Skin of body (tissue), 2 donors: ENCODE measurements around the gene THEM4. TPM values are rescaled to one million over a fixed set of nuclear protein-coding genes. Genes with fewer than 3 reads are reported as not detected.
A peak's percentile ranks its signal among the peaks of the same experiment; 100 is the strongest.
"Not testable (repeated sequence)": the region's sequence is repeated elsewhere in the genome, so short reads cannot be mapped to it uniquely, and the experiment has no call there.

ENCODE experiments used
- DNase-seq: peaks from one replicate; lab custom pipeline; 2025; lab: John Stamatoyannopoulos, UW
- total RNA-seq: library from RNA; depleted of rRNA; stranded (reverse); fragments of >200 nt; gene quantifications from one replicate; pipeline ENCODE4 v1.2.3, GENCODE V29; 2014

THEM4 gene
- total RNA-seq, 1 donor from 2014 or later: 6.0 TPM

DNA sequence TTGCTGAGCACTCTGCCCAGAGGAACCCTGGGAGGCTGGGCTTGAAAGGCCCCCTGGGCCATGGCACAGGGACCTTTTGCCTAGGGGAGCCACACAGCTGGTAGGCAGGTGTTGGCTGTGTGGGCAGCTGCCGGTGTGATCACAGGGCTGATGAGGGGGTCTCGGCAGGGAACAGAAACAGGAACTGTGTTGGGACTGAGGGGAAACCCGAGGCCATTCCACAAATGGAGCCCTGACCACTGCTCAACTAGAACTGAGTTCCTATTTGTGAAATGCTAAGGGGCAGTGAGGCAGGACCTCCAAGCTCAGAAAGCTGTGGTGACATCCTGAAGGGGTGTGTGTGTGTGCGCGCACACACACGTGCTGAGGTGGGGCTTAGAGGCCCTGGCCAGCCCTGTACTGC is 49.4 kb downstream of the THEM4 start:
- no peak for DNase-seq

DNA sequence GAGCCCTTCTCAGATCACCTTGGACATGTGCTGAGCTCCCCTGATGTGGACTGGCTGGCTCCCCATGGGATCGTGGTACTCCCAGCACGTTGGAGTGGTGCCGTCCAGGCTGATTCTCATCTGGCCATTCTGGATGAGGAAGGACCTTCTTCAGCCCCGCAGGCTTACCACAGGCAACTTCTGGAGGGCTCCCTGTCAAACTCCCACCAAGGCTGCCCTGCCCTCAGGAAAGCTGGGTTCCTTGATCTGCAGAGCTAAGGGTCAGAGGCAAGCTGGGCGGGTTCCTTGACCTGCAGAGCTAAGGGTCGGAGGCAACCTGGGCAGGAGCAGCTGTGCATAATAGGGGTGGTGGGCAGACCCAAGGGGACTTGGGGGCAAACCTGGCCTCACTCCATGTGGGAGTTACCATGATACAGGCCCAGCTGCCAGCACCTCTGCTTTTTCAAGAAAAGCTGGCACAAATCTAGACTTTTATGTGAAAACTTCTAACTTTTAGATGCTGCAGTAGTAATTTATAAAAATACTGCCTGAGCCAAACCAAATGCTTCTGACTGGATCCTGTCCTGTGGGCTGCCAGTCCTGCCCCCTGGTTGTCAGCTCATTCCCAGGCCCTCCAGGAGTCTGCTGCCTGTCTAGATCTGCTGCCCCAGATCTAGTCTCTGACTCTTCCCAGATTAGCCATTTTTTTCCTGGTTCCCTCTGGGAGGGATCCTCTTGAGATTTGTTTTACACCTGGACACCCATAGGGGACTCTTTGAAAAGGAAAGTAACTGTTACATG is 50.2 kb downstream of the THEM4 start:
- DNase-seq: no peak

DNA sequence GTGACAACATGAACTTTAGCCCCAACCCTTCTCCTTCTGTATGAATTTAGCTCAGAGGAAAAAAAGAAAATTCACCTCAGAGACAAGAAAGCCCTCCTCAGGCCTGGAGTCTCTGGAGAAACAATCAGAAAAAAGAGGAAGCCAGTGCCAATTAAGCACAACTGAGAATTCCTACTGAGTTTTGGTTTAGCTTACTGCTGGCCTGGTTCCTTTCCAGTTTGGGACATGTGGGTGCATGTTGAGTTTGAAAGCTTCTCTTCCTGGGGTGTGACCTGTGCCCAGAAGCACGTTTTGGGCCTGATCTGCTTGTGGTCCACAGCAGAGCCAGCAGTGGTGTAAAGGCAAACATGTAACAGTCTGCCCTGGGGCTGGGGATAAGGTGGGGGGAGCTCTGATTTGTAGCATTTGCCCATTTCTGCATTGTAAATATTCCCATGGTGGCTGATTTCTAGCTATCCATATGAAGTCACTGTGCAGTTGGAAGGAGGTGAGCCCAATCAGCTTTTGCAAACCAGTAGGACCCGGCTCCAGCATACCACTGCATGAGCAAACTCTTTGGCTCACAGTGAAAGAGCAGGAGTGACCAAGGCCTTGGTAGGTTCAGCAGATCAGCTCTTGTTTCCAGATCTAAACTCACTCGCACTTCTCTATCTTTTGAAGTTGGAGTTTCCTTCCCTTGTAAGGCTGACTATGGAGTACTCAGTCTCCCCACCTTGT is 51.1 kb downstream of the THEM4 start:
- DNase-seq: no peak

DNA sequence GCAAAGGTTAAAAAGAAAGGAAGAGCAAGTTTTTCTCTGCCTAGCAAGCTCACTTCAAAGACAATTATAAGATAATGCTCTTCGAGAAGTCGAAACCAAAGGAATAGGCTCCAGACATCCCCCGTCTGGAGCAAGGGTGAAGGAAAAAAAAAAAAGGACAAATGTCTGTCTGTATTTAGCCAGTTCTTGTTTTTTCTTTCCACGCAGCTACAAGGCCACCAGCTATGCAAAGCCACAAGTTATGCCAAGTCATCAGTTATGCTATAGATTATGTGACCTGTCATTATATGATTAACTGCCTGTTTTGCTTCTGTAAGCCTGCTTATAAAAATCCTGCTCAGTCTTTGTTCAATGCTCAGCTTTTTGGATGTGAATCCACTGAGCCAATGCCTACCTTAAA is 53.4 kb downstream of the THEM4 start:
- DNase-seq: no peak

DNA sequence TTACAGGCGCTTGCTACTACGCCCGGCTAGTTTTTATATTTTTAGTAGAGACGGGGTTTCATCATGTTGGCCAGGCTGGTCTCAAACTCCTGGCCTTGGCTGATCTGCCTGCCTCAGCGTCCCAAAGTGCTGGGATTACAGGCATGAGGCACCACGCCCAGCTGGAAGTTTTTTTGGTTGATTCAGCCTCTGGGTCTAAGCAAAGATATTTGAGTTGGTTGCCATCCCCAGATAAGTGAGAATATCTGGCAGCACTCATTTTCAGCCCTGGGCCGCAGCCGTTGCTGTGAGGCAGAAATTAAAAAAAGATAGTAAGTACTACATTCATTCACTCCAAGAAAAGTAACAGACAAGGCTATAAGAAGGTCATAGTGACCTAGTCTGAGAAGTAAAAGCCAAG is 53.8 kb downstream of the THEM4 start:
- not testable (repeated sequence) for DNase-seq

DNA sequence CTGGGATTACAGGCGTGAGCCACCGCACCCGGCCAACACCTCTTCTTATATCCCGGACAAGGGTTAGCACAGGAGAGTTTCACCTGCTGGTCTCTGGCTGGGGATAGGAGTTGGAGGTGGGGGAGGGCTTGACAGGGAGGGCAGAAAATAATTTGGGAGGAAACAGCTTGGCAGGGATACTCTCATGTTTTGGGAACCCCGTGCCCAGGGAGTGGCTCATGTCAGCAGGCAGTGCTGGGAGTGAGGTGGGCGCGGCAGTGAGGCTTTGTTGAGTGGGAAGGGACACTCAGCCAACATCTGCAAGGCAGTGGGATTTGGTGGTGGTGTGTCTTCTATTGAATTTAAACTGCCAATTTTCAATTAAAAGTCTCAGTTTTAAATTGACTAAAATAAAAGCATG is 54.7 kb downstream of the THEM4 start:
- DNase-seq: no peak

DNA sequence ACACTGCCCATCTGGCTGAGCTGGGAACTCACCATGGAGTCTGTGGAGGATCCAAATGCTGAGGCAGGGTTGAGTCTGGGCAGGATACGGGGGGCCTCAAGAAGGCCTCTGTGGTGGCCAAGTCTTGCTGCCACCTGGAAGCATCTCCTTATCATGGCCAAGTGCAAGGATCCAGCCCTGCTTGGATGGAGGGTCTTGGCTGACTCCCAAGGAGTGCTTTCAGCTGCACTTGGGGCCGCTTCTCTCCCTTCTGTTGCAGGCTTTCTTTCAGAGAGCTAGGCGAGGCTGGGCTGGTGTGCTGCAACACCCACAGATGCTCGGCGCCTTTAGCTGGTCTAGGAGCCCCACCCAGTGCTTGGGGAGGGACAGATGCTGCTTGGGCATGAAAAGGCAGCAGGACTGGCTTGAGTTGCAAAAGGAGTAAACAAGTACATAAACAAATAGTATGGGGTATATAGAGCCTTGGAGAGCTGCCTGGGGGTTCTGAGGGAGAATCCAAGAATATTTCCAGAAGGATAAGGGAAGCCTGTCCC is 55.8 kb downstream of the THEM4 start, which contains the start of gene THEM5:
TSS of gene THEM5 (minus strand) at position 302 of the 533 bp plus-strand sequence. CDS start at position 155, 147 bp downstream.
- DNase-seq: no peak

DNA sequence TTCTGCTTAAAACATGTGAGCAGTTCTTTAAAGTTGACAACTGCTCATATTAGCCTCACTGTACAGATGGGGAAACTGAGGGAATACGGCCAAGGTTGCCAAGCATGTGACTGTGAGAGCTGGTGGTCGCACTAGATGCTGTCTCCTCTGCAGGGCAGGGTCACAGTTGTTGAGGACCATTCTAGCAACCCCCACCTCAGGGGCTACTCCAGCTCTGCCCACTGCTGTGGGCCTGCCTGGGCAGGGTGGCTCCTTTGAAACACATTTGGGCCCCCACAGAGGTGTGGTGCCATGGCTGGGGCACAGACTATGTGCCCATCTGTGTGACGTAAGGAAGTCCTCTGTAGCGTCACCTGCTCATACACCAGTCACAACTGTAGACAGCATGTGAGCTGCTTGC is 56.6 kb downstream of the THEM4 start:
- no peak for DNase-seq

DNA sequence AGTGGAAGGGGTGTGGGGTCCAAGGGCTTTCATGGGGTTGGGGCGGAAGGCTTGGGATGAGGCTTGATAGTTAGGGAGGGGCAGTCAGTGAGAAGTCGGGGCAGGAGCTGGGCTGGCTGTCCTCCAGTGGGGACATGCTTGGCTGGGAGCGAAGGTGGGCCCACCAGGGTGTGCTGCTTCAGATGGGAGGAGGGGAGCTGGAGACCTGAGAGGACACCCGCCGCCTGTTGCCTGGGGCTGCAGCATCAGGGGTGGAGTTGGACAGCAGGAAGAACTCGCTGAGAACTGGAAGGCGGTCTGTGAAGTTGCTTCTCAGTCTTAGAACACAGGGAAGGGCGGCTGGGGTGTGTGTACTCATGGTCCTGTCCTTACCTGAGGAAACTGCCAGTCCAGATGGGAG is 57.4 kb downstream of the THEM4 start:
- DNase-seq: no peak

DNA sequence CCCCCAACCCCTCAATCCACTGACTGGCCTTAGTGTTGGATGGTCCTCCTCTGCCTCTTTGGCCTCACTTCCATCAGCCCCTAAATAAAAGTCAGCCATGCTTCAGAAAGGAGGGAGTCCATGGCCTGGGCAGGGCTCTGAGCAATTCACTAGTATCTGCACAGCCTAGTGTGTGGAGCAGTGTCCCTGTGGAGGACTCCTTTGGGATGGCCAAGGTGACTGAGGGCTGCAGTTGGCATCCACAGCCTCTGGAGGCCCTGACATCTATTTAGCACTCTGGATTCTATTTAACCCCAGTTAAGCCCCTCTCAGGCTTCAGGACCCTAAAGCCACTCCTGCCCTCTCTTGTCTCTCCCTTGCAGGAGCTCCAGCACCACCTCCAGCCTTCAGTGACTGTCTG is 59.4 kb downstream of the THEM4 start:
- DNase-seq: no peak

DNA sequence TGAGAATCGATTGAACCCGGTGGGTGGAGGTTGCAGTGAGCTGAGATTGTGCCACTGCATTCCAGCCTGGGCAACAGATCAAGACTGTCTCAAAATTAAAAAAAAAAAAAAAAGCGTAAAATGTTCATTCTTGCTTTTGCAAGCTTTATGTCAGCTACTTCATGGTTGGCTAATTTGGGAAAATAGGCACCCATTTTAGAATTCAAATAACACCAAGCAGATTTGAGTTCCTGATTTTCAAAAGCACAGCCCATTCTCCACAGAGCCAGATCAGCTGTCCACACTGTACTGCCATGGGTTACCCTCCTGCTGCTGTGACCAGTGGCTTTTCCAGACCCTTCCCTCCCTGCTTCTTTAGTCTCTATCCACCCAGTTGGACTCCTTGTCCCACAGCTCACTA is 60.2 kb downstream of the THEM4 start:
- DNase-seq: no peak

DNA sequence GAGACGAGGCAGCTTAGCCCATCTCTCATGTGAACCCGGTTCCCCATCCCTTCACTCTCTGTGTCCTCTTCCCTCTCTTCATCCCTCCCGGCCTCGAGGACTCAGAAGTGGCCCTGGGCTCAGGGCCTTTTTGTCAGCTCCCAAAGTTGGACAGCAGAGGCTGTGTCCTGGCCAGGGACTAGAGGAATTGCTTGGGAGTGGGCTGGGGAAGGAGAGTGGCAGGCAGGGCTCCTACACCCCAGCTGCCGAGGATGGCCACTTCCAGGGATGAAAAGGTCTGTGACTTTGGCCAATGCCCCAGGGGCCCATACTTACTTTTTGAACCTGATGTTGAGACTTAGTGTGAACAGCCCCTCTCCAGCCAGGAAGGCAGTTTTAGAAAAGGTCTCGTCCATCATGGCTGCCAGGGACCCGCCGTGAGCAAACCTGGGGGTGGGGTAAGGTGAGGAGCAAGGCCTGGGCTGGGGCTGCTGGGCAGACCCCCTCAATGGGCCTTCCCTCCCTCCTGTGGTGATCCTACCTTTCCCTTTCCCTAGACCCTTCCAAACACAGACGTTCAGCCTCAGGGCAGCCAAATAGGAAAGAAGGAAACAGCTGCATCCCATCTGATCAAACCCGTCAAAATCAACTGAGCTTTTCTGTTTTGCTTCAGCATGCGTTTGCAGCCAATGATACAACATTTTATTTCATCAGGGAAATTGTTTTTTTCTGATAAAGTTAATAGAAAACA is 61.3 kb downstream of the THEM4 start:
- DNase-seq: peak; percentile 43

DNA sequence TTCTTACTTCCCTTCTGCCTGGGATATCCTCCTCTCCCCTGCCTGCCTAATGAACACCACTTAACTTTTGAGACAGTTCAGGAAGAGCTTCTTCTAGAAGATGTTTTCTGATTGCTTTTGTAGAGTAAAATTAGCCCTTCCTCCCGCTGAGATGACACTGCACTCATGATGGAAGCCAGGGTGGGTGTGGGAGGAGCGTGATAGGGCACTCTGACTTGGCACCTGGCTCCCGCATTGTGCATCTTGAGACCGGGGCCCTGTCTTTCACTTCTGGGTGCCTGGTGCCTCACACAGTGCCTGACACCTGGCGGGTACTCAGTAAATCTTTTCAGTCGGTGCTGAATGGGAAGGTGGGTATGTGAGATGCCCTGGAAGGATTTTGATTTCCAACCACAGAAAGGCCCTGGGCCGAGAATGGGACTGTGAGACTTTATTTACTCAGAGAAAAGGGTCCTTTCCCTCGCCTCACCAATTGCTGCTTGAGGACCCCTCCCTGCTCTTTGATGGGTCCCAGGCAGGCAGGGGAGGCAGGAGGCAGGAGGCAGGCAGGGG is 62.5 kb downstream of the THEM4 start:
- no peak for DNase-seq

DNA sequence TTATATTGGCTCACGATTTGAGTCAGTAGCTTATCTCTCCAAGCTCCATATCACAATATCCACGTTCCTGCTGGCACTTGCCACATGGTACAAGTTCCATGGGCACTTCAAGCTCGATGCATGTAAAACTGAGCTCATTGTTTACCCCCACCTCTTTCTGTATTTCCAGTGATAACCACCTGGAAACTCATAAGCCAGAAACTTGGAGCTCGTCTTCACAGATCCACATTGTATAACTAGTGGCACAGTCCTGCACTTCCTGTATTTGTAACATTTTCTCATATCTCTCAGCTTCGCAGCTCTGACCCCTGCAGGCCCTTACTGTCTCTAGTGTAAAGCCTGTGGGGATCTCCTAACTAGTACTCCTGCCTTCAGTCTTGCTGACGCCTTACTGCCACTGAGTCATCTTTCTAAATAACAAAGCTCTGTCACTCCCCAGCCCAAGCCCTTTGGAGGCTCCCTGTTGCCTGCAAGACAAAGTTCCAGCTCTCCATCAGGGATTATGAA is 63.2 kb downstream of the THEM4 start:
- DNase-seq: no peak

DNA sequence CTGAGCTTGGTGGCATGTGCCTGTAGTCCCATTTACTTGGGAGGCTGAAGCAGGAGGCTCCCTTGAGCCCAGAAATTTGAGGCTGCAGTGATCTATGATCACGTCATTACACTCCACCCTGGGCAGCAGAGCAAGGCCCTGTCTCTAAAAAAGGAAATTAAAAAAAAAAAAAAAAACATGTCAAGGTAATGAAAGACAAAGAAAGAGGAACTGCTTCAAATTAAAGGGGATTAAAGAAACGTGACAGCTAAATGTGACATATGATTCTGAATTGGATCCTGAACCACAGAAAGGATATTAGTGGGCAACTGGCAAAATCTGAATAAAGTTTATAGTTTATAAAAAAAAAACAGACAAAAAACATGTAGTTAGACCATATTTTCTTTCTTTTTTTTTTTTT is 65.9 kb downstream of the THEM4 start:
- no peak for DNase-seq

DNA sequence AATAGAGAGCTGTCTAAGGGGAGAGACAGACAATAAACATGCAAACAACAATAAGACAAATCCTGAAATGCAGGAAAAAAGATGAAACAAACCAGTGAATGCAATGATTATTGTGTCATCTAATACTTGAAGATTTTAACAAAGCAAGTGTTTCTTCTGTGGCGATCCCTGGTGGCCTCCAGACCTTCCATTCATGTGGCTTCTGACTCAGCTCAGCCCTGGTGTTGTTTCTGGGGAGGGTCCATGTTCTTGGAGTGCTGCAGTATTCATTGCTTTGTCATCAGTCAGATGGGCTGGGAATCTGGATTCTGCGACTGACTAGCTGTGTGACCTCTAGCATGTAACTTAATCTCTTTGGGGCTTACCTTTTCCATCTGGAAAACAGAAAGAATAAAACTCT is 68.2 kb downstream of the THEM4 start:
- DNase-seq: no peak

DNA sequence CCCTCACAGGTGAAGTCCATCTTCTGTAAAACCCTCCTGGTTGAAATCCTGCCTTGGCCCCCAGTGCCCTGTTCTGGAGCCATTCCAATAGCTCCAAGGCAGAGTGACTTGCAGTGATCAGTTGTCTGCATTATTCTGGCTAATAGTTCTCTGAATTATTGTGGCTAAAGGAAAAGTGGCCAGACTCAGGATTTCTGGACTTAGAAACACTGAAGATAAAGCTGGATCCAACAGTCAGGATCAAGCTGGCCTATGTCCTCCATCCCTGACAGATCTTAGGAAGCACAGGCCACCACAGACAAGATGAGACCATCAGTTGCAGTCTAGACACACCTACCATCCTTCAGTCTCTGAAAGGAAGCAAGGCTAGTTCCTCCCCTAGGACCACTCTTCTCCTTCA is 68.9 kb downstream of the THEM4 start:
- DNase-seq: no peak

DNA sequence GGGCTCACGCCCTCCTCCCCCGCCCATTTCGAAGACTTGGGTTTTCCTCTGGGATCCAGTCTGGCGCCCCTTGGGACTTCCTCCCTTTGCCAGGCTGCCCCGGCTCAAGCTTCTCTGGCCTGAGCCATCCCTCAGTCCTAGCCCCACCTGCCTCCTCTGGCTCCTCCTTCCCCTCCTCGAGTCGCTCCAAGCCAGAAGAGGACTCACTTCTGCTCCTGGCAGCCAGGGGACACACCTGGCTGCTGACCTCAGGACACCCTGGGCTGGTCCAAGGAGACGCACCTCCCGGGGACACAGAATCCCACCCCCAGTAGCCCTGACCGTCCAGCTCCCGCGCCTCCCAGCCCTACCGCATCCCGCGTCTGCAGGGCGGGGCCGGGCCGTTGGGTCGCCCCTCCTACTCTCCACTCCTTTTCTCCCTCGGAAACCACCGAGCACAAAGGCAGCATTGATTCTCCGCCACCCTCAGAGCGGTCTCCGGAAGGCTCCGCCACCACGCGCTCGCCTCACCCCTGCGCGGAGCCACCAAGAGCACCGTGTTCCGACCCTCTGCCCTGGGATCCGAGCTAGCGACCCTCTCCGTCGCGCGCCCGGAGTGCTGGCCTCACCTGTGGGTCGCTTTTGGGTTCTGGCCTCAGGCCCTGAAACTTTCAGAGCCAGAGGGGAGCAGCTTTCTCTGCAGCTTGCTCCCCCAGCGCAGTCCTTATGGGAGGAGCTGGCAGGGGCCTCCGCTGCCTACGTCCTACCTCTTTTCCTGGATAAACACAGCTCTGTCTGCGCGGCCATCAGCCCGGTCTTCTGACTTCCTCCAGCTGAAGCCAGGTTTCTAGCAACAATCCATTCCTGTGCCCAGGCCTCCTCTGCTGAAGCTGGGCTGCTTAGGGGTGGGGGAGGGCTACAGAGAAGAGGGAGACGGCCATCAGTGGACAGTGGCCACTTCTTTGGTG is 69.6 kb downstream of the THEM4 start, which contains the start of gene C2CD4D:
TSS of gene C2CD4D (minus strand) at position 364 of the 947 bp plus-strand sequence. CDS start 831 bp downstream, outside the sequence.
- DNase-seq: no peak

DNA sequence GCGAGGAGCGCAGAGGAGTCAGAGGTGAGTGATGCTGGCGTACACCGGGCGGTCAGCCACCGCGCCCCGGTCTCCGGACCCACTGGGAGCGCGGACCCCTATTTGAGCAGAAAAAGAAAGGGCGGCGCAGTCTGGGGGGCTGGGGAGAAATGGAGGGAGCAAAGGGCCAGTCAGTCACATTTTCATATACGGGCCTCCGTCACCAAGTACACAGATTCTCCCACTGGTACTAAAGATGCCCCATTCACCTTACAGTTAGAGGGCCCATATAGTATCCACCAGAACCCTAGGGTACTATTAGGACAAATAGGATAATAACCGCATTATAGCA is 70.3 kb downstream of the THEM4 start:
- no peak for DNase-seq
